Measurements from ENCODE around the gene INHBE. TPM values are rescaled to one million over a fixed set of nuclear protein-coding genes. Genes with fewer than 3 reads are reported as not detected.

INHBE gene
- total RNA-seq, 1 experiment from 2014 or later: 0.59 TPM

- intact Hi-C loops (cut with micrococcal nuclease; ENCODE audit: unreplicated experiment): no loop called here
- ATAC-seq: no peak
- ChIA-PET POLR2A (no interaction called here), CTCF (no interaction called here)
- Histone ChIP-seq H3K4me1 (ENCODE audit: control insufficient read depth, insufficient read depth, low read length) (no peaks in the 10 kb centered on the region; the same call in 1 of the 2 replicates), H3K36me3 (ENCODE audit: control insufficient read depth, insufficient read depth, low read length) (no peaks in the 10 kb centered on the region), H3K27me3 (ENCODE audit: control insufficient read depth, insufficient read depth, low read length) (0 out of 2 replicates have a peak, but pooled peaks cover 2% of the 10 kb centered on the region), H3K27ac (ENCODE audit: low read length) (no peak overlapping the region), H3K4me3 (ENCODE audit: low read depth in 2 of 2, low read length in 2 of 2) (no peak overlapping the region), H3K9me3 (ENCODE audit: control insufficient read depth, insufficient read depth, low read depth, low read length) (no peaks in the 10 kb centered on the region)
- no peak for DNase-seq (ENCODE audit: low read depth, low spot score)
- in situ Hi-C loops (cut with HindIII; ENCODE audit: low pct_unique_long_range_greater_than_20kb, low sequenced_read_pairs): no loop called here
- no TSS peak for BruUV-seq (replicated peaks)
- TF ChIP-seq CTCF (IDR thresholded peaks at IDR 0.05) (no peak), SIN3A (IDR thresholded peaks at IDR 0.05; ENCODE audit: borderline replicate concordance, insufficient read depth, low read depth, low read length) (no peak), TCF7L2 (IDR thresholded peaks at IDR 0.05; ENCODE audit: low read depth, low read length) (no peak), POLR2AphosphoS5 (IDR thresholded peaks at IDR 0.05; ENCODE audit: low read depth, low read length) (no peak)
- TF ChIP-seq, protein P1, sequence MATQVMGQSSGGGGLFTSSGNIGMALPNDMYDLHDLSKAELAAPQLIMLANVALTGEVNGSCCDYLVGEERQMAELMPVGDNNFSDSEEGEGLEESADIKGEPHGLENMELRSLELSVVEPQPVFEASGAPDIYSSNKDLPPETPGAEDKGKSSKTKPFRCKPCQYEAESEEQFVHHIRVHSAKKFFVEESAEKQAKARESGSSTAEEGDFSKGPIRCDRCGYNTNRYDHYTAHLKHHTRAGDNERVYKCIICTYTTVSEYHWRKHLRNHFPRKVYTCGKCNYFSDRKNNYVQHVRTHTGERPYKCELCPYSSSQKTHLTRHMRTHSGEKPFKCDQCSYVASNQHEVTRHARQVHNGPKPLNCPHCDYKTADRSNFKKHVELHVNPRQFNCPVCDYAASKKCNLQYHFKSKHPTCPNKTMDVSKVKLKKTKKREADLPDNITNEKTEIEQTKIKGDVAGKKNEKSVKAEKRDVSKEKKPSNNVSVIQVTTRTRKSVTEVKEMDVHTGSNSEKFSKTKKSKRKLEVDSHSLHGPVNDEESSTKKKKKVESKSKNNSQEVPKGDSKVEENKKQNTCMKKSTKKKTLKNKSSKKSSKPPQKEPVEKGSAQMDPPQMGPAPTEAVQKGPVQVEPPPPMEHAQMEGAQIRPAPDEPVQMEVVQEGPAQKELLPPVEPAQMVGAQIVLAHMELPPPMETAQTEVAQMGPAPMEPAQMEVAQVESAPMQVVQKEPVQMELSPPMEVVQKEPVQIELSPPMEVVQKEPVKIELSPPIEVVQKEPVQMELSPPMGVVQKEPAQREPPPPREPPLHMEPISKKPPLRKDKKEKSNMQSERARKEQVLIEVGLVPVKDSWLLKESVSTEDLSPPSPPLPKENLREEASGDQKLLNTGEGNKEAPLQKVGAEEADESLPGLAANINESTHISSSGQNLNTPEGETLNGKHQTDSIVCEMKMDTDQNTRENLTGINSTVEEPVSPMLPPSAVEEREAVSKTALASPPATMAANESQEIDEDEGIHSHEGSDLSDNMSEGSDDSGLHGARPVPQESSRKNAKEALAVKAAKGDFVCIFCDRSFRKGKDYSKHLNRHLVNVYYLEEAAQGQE (IDR thresholded peaks at IDR 0.05; ENCODE audit: insufficient read depth in 1 of 2, low read depth in 2 of 2, low read length in 1 of 2): no peak
These were observed 16.0 kb downstream of the INHBE start for GRCh38 chr12:57470970-57471656.

GRCh38 chr12:57471661-57472060, 16.6 kb downstream of the INHBE start:
- Histone ChIP-seq H3K36me3 (ENCODE audit: control insufficient read depth, insufficient read depth, low read length) (no peaks in the 10 kb centered on the region), H3K27me3 (ENCODE audit: control insufficient read depth, insufficient read depth, low read length) (peaks cover 2% of the 10 kb centered on the region; the same call in 1 of the 2 replicates)

More at GRCh38 chr12:57471661-57472060, 16.6 kb downstream of the INHBE start:
- TF ChIP-seq, protein P1 (IDR thresholded peaks at IDR 0.05; ENCODE audit: insufficient read depth in 1 of 2, low read depth in 2 of 2, low read length in 1 of 2): no peak
- TF ChIP-seq POLR2AphosphoS5 (IDR thresholded peaks at IDR 0.05; ENCODE audit: low read depth, low read length): no peak
- no peak for TF ChIP-seq CTCF (IDR thresholded peaks at IDR 0.05)
- TF ChIP-seq SIN3A (IDR thresholded peaks at IDR 0.05; ENCODE audit: borderline replicate concordance, insufficient read depth, low read depth, low read length): no peak
- no TSS peak for BruUV-seq (replicated peaks)
- H3K4me1 ChIP-seq (ENCODE audit: control insufficient read depth, insufficient read depth, low read length): no peaks in the 10 kb centered on the region; the same call in 1 of the 2 replicates
- DNase-seq (ENCODE audit: low read depth, low spot score) (no peak), ATAC-seq (no peak)
- H3K4me3 ChIP-seq (ENCODE audit: low read depth in 2 of 2, low read length in 2 of 2): no peak overlapping the region
- in situ Hi-C loops (cut with HindIII; ENCODE audit: low pct_unique_long_range_greater_than_20kb, low sequenced_read_pairs): no loop called here
- no peak overlapping the region for H3K27ac ChIP-seq (ENCODE audit: low read length)
- ChIA-PET POLR2A (no interaction called here), CTCF (no interaction called here)
- intact Hi-C loops (cut with micrococcal nuclease; ENCODE audit: unreplicated experiment): no loop called here
- H3K9me3 ChIP-seq (ENCODE audit: control insufficient read depth, insufficient read depth, low read depth, low read length): no peaks in the 10 kb centered on the region

Data from Panc1 (cell line).